Type B pancreatic cell (in vitro differentiated cells): ENCODE data around the gene TMEM253. TPM values are rescaled to one million over a fixed set of nuclear protein-coding genes. Genes with fewer than 3 reads are reported as not detected.

Experiments
- DNase-seq: peaks from one replicate; pipeline ENCODE4 v3.0.0; 2021; ENCODE audit warnings: mixed read lengths; ENCODE audit not compliant: unreplicated experiment; ENCODE audit errors: extremely low spot score
- H3K27ac Mint-ChIP-seq: 2 replicates; pipeline ENCODE4 v1.8.0; 2021; ENCODE audit warnings: mild to moderate bottlenecking, mixed read lengths
- H3K27me3 Mint-ChIP-seq: 2 replicates; pipeline ENCODE4 v1.8.0; 2021; ENCODE audit warnings: mixed read lengths
- H3K36me3 Mint-ChIP-seq: 2 replicates; pipeline ENCODE4 v1.8.0; 2021; ENCODE audit warnings: mixed read lengths
- H3K4me1 Mint-ChIP-seq: one replicate; pipeline ENCODE4 v1.8.0; 2021; ENCODE audit warnings: mixed read lengths; ENCODE audit not compliant: unreplicated experiment
- H3K4me3 Mint-ChIP-seq: 2 replicates; pipeline ENCODE4 v1.8.0; 2021; ENCODE audit warnings: mild to moderate bottlenecking, mixed read lengths
- H3K9me3 Mint-ChIP-seq: 2 replicates; pipeline ENCODE4 v1.8.0; 2021; ENCODE audit warnings: mixed read lengths
- total RNA-seq: library from RNA; stranded (reverse); gene quantifications from 2 replicates; pipeline ENCODE4 v1.2.1, GENCODE V29; 2021; ENCODE audit warnings: low replicate concordance
- TF ChIP-seq, protein P1 (sequence below): fragments of 200-600 bp; sonication (generic); conservative IDR thresholded peaks from 2 replicates; pipeline ENCODE4 v1.5.0; 2021; ENCODE audit warnings: antibody characterized with exemption, mild to moderate bottlenecking

The TMEM253 gene
- total RNA-seq, 1 donor from 2014 or later: 1.8 TPM

DNA sequence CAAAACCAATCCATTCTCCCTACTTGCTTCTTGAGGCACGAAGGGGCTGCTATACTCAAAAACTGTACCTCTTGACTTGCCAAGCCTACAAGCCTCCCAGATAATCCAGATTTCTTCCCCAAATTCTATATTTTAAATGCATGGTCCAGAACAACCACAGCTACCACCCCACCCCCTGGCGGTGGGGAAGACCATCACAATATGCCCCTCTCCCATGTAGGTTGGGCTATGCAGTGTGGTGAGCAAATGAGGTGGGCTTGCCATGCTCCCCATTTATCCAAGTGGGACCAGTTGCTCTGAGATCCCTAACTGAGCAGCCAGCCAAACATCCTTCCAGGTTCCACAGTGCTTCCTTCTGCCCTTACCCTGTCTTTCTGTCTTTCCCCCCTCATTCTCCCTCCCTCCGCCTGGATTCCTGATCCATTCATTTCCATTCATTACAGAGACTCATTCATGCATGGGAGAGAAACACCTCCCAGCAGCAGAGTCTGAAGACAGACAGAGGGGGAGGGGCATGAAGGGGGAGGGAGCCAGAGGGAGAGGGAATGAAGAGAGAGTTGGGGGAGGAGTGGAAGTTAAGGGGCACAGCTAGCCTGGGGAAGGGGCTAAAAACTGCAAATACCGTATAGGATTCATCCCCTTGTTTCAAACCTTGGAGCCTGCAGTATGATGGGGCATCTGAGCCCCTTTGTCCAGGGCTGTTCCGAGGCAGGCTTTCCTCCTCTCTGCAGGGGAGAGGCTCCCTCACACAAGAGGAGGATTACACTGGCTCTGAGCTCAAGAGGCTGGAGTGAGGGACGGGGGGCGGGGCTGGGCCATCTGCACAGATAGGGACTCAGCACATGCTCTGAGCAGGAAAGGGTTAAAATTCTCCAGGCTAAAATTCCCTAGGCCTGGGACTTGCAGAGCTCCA is 6.8 kb upstream of the TMEM253 start:
- DNase-seq: no peak
- no peaks in the 10 kb centered on the region for H3K9me3 Mint-ChIP-seq
- H3K4me3 Mint-ChIP-seq: peak overlapping the region; percentile 81
- TF ChIP-seq, protein P1, sequence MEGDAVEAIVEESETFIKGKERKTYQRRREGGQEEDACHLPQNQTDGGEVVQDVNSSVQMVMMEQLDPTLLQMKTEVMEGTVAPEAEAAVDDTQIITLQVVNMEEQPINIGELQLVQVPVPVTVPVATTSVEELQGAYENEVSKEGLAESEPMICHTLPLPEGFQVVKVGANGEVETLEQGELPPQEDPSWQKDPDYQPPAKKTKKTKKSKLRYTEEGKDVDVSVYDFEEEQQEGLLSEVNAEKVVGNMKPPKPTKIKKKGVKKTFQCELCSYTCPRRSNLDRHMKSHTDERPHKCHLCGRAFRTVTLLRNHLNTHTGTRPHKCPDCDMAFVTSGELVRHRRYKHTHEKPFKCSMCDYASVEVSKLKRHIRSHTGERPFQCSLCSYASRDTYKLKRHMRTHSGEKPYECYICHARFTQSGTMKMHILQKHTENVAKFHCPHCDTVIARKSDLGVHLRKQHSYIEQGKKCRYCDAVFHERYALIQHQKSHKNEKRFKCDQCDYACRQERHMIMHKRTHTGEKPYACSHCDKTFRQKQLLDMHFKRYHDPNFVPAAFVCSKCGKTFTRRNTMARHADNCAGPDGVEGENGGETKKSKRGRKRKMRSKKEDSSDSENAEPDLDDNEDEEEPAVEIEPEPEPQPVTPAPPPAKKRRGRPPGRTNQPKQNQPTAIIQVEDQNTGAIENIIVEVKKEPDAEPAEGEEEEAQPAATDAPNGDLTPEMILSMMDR: peak; percentile 77
- H3K27ac Mint-ChIP-seq: peak overlapping the region; percentile 41
- no peaks in the 10 kb centered on the region for H3K27me3 Mint-ChIP-seq
- peaks cover 41% of the 10 kb centered on the region for H3K4me1 Mint-ChIP-seq
- H3K36me3 Mint-ChIP-seq: peaks cover 12% of the 10 kb centered on the region

DNA sequence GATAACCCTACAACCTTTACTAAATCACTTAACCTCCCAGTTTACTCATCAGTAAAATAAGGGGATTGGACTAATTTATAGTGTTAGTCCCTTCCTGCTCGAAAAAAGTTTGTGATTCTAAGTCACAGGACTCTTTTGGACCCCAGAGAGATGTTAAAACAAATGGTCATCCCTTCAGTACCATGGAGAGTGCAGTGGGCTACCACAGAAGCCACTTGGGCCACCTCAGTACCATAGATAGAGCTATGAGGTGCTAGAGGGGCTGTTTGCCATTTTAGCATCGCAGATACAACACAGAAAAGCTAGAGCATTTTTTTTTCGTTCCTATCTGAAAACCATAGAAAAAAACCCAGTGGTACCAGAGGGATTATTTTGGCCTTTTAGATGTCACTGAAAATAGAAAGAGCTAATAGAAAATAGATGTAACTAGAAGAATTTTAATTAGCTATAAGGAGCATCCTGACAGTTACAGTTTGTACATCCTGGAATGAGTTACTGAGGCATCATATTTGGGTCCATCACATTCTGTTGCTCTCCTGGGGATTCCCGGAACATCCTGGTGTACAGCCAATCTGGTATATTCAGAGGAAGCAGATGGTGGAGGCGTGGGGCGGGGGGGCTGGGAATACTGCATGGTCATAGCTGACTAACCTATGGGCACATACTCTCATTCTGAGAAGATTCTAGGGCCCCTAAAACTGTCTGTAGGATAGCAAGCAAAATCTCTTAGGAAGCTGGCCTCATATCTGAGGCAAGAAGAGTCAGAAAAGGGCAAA is 5.2 kb upstream of the TMEM253 start:
- Mint-ChIP-seq H3K36me3 (peaks cover 12% of the 10 kb centered on the region), H3K27me3 (no peaks in the 10 kb centered on the region), H3K4me1 (peaks cover 54% of the 10 kb centered on the region), H3K9me3 (no peaks in the 10 kb centered on the region), H3K27ac (peak overlapping the region; percentile 95), H3K4me3 (peak overlapping the region; percentile 93)
- TF ChIP-seq, protein P1: no peak
- DNase-seq: no peak

DNA sequence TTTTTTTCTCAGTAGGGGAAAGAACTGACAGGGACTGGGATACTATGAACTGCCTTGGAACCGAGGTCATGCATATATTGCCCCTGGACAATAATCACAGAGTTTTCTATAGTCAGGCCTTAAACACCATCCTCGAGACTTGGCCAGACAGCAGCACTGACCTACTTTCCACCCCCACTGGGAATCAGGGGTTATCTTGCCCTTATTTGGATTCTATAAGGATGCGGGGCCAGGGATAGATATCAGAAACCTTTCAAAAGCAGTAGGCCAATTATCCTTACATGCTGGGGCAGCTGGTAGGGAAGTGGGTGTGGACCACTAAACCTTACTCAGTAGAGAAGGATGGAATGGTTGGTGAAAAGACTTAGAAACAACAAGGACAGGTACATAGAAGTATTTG is 4.4 kb upstream of the TMEM253 start:
- Mint-ChIP-seq H3K36me3 (peaks cover 8% of the 10 kb centered on the region), H3K4me1 (peaks cover 55% of the 10 kb centered on the region), H3K27me3 (no peaks in the 10 kb centered on the region), H3K27ac (peak overlapping the region; percentile 95), H3K9me3 (no peaks in the 10 kb centered on the region), H3K4me3 (peak overlapping the region; percentile 93)
- no peak for DNase-seq
- TF ChIP-seq, protein P1: no peak

DNA sequence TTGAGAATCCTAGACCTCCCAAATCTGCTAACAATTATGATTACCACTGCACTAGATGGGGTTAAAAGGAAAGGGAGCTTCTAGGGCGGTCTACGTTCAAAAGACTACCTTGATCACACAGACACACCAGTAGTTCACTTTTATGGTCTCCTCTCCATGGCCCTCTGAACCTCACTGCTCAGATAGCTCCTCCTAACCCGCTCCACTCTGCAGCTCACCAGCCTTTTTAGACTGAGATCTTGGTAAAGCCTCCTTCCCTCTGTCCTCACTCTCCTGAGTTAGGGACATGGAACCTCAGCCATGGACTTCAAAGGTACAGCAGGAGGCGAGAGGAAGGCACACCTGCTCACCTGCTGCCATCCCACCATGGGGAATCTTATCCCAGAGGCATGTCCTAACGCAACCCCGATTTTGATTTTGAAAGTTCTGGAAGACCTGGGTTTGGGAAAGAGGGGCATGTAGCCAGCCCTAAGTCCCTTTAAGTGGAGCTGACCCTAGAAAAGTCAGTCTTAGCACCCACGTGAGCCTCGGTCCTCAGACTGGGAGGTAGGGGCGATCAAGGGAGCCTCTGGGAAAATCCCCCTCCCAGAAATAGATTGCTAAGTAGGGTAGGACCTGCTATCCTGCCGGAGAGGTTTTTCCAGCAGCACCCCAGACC is 3.8 kb upstream of the TMEM253 start:
- TF ChIP-seq, protein P1: no peak
- peaks cover 6% of the 10 kb centered on the region for H3K36me3 Mint-ChIP-seq
- no peak for DNase-seq
- peaks cover 56% of the 10 kb centered on the region for H3K4me1 Mint-ChIP-seq
- H3K27me3 Mint-ChIP-seq: no peaks in the 10 kb centered on the region
- no peaks in the 10 kb centered on the region for H3K9me3 Mint-ChIP-seq
- H3K27ac Mint-ChIP-seq: peak overlapping the region; percentile 95
- peak overlapping the region; percentile 93 for H3K4me3 Mint-ChIP-seq

DNA sequence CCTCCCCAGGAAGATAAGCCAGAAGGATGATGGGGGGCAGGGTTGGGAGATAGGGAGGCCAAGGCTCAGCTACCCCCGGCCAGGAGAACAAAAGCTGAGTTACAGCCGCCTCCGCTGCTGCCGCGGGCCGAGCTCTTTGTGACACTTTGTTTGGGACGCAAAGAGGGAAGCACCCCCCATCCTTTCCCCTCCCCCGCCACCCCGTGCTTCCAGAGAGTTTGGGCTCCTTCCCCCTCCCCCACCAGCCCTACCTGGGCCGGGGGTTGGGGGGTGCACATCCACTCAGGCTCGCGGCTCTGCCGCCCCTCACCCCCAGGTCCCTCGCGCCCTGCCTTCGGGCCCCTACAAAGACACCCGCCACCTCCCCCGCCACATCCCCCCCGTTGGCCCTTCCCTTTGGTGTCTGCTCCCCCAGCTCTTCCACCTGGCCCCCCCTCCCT is 3.2 kb upstream of the TMEM253 start:
- no peaks in the 10 kb centered on the region for H3K9me3 Mint-ChIP-seq
- TF ChIP-seq, protein P1: no peak
- H3K4me3 Mint-ChIP-seq: peak overlapping the region; percentile 93
- no peaks in the 10 kb centered on the region for H3K27me3 Mint-ChIP-seq
- H3K36me3 Mint-ChIP-seq: peaks cover 2% of the 10 kb centered on the region
- peak overlapping the region; percentile 95 for H3K27ac Mint-ChIP-seq
- H3K4me1 Mint-ChIP-seq: peaks cover 59% of the 10 kb centered on the region
- no peak for DNase-seq
